BE2C (cell line): ENCODE results near the gene CRYBB3.
"Not testable (repeated sequence)": the region's sequence is repeated elsewhere in the genome, so short reads cannot be mapped to it uniquely, and the experiment has no call there.

ENCODE experiments used
- DNase-seq: peaks from one replicate; pipeline ENCODE4 v3.0.0-alpha.2; 2020
- H3K27me3 ChIP-seq: fragments of 250-450 bp; sonication (Bioruptor Pico); 2 replicates; pipeline ENCODE4 v1.5.1; 2020; ENCODE audit warnings: mild to moderate bottlenecking
- H3K36me3 ChIP-seq: fragments of 250-450 bp; sonication (Bioruptor Pico); 2 replicates; pipeline ENCODE4 v1.5.1; 2020; ENCODE audit warnings: mild to moderate bottlenecking
- H3K4me1 ChIP-seq: fragments of 250-450 bp; sonication (Bioruptor Pico); 2 replicates; pipeline ENCODE4 v1.5.1; 2020
- H3K4me3 ChIP-seq: 2 replicates; pipeline ENCODE4 v1.5.1; 2011; ENCODE audit warnings: low read depth, low read length
- H3K9me3 ChIP-seq: fragments of 250-450 bp; sonication (Bioruptor Pico); 2 replicates; pipeline ENCODE4 v1.5.1; 2020
- CTCF ChIP-seq: IDR thresholded peaks from 2 replicates; pipeline ENCODE4 v1.5.1; 2012; ENCODE audit warnings: mild to moderate bottlenecking, low read depth, low read length

The CRYBB3 gene

DNA sequence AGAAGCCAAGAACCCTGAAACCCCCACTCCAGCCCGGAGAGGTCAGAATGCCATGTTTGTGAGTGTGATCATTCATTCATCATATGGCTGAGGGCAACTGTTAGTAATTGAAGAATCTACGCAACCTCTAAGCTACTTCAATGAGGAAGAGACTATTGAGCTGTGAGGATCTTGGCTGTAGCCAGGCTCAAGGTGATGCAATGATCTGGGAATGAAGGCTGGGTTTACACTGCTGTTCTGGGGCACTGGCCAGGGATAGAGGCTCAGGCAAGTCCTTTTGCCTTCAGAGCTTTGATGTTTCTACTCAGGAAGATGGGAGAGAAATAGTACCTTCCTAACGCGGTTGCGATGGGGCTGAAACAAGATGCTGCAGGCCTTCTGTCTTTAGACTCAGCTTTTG lies 32.6 kb downstream of the CRYBB3 start:
- DNase-seq = no peak
- TF ChIP-seq CTCF = no peak
- no peaks in the 10 kb centered on the region for H3K36me3 ChIP-seq

GRCh38 chr22:25233706-25234105 lies 34.0 kb downstream of the CRYBB3 start:
- H3K36me3 ChIP-seq, H3K4me1 ChIP-seq, H3K4me3 ChIP-seq, H3K27me3 ChIP-seq, DNase-seq, H3K9me3 ChIP-seq: not testable (repeated sequence)

More for the DNA sequence above, 32.6 kb downstream of the CRYBB3 start:
- H3K4me1 ChIP-seq = no peaks in the 10 kb centered on the region
- H3K9me3 ChIP-seq = no peaks in the 10 kb centered on the region
- no peaks in the 10 kb centered on the region for H3K27me3 ChIP-seq
- H3K4me3 ChIP-seq = no peak overlapping the region

GRCh38 chr22:25235547-25236290 lies 36.1 kb downstream of the CRYBB3 start:
- Histone ChIP-seq H3K4me1 (no peaks in the 10 kb centered on the region), H3K9me3 (no peaks in the 10 kb centered on the region), H3K36me3 (no peaks in the 10 kb centered on the region), H3K27me3 (no peaks in the 10 kb centered on the region), H3K4me3 (peak overlapping the region; percentile 39)
- peak; percentile 83 for TF ChIP-seq CTCF
- peak; percentile 92 for DNase-seq

GRCh38 chr22:25236417-25236816 lies 36.8 kb downstream of the CRYBB3 start:
- Histone ChIP-seq H3K27me3 (no peaks in the 10 kb centered on the region), H3K36me3 (no peaks in the 10 kb centered on the region), H3K4me1 (no peaks in the 10 kb centered on the region), H3K9me3 (no peaks in the 10 kb centered on the region), H3K4me3 (peak overlapping the region; percentile 31)
- no peak for DNase-seq
- no peak for TF ChIP-seq CTCF

DNA sequence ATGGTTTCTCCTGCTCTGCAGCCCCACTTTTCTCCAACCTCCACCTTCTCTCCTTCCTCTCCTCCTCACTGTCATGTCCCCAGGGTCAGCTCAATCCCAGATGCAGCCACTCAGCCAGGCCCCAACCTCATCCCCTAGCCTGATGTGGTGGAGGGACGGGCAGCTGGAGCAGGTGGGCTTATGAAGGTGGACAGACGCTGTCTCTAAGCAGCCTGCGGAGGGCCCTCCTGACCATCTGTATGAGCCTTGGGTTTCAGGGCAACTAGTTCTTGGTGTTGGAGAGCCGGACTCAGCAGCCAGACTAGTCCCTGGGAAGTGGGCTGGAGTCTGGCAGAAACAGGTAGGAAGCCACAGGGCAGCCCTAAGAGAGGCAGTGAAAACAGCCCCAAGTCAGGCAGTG lies 37.8 kb downstream of the CRYBB3 start:
- H3K27me3 ChIP-seq = no peaks in the 10 kb centered on the region

GRCh38 chr22:25238058-25238457 lies 38.4 kb downstream of the CRYBB3 start:
- not testable (repeated sequence) for DNase-seq, H3K4me1 ChIP-seq, H3K4me3 ChIP-seq

More for the DNA sequence above, 37.8 kb downstream of the CRYBB3 start:
- Histone ChIP-seq H3K4me1 (no peaks in the 10 kb centered on the region), H3K4me3 (no peak overlapping the region), H3K9me3 (no peaks in the 10 kb centered on the region), H3K36me3 (no peaks in the 10 kb centered on the region)
- no peak for DNase-seq
- no peak for TF ChIP-seq CTCF

GRCh38 chr22:25255169-25255568 lies 55.5 kb downstream of the CRYBB3 start:
- not testable (repeated sequence) for DNase-seq, H3K36me3 ChIP-seq, H3K27me3 ChIP-seq, H3K4me1 ChIP-seq, H3K9me3 ChIP-seq, H3K4me3 ChIP-seq

More at GRCh38 chr22:25238058-25238457, 38.4 kb downstream of the CRYBB3 start:
- H3K36me3 ChIP-seq, H3K9me3 ChIP-seq, H3K27me3 ChIP-seq: not testable (repeated sequence)
